Uterus (tissue), 4 donors: ENCODE results near the gene MYL11. TPM values are rescaled to one million over a fixed set of nuclear protein-coding genes. Genes with fewer than 3 reads are reported as not detected.
"Not testable (repeated sequence)": the region's sequence is repeated elsewhere in the genome, so short reads cannot be mapped to it uniquely, and the experiment has no call there.

Experiments used
- DNase-seq, 2 donors: peaks; one replicate each; pipeline ENCODE4 v3.0.0-alpha.2; 2019 to 2020
- H3K27ac ChIP-seq, 2 donors: fragments of 200-600 bp; sonication (generic); 1 replicate in 1 of 2; 2 replicates in 1 of 2; pipeline ENCODE4 v1.5.1; 2016 to 2018
- H3K27me3 ChIP-seq, 2 donors: fragments of 200-600 bp; sonication (generic); one replicate each; pipeline ENCODE4 v1.5.1; 2018 to 2019; ENCODE audit warnings: control low read depth in 1 of 2
- H3K36me3 ChIP-seq, 2 donors: fragments of 200-600 bp; sonication (generic); one replicate each; pipeline ENCODE4 v1.5.1; 2019; ENCODE audit warnings: control low read depth in 1 of 2
- H3K4me1 ChIP-seq, 2 donors: fragments of 200-600 bp; sonication (generic); one replicate each; pipeline ENCODE4 v1.5.1; 2018 to 2019; ENCODE audit warnings: control low read depth in 1 of 2
- H3K4me3 ChIP-seq, 2 donors: fragments of 200-600 bp; sonication (generic); 1 replicate in 1 of 2; 2 replicates in 1 of 2; pipeline ENCODE4 v1.5.1; 2018 to 2019; ENCODE audit warnings: mild to moderate bottlenecking in 1 of 2
- H3K9me3 ChIP-seq, 2 donors: fragments of 200-600 bp; sonication (generic); one replicate each; pipeline ENCODE4 v1.5.1; 2019; ENCODE audit warnings: control low read depth in 1 of 2
- CTCF ChIP-seq, 4 experiments: fragments of 200-600 bp in 2 of 4; fragments of 450-650 bp in 2 of 4; sonication (generic) in 2 of 4; IDR thresholded peaks; one replicate each; pipeline ENCODE4 v1.5.1; 2016 to 2019; ENCODE audit warnings: antibody characterized with exemption in 4 of 4, mild to moderate bottlenecking in 2 of 4, moderate library complexity in 1 of 4
- POLR2A ChIP-seq, 2 donors: fragments of 450-650 bp; IDR thresholded peaks; one replicate each; pipeline ENCODE4 v1.6.1; 2016; ENCODE audit warnings: antibody characterized with exemption in 2 of 2, mild to moderate bottlenecking in 1 of 2, moderate library complexity in 1 of 2
- intact Hi-C: fragments of 100-400 bp; cut with DNase I; formaldehyde crosslinking; loops from one replicate; pipeline ENCODE4 v1.15.1; 2023; ENCODE audit warnings: low total_unique reads
- total RNA-seq, 4 donors: library from RNA; depleted of rRNA in 3 of 4; stranded (reverse); fragments of >200 nt in 3 of 4; gene quantifications; one replicate each; pipeline versions ENCODE4 v1.1.0 to v1.2.4, GENCODE V29; 2014 to 2023
- donor health status: DM: yes; HTN: yes; CAD: no.

MYL11 gene
- total RNA-seq, result 1 to 10 TPM in 1 of 4 donors, not detected in 3; 1.2 TPM

- no peak for DNase-seq
- Histone ChIP-seq H3K27ac (no peak within 1 kb of the TSS), H3K4me3 (no peak within 1 kb of the TSS), H3K27me3 (no peaks in the 10 kb centered on the region), H3K4me1 (no peaks in the 10 kb centered on the region), H3K36me3 (no peaks in the 10 kb centered on the region), H3K9me3 (no peaks in the 10 kb centered on the region)
- intact Hi-C loops, result no loop called here
- TF ChIP-seq CTCF (IDR thresholded peaks at IDR 0.05), result no peak
- no peak for TF ChIP-seq POLR2A (IDR thresholded peaks at IDR 0.05)
Observed at GRCh38 chr16:30374538-30374937, at the start of gene MYL11. TSS of gene MYL11 (plus strand) at chr16:30374802. CDS start at chr16:30374858, 56 bp downstream.

- H3K9me3 ChIP-seq, H3K36me3 ChIP-seq, intact Hi-C loops, H3K4me1 ChIP-seq, H3K27me3 ChIP-seq: not testable (repeated sequence)
- Histone ChIP-seq H3K4me3 (peak overlapping the region; percentile 80 to 89), H3K27ac (peak overlapping the region; percentile 92 to 100)
- DNase-seq, result peak; percentile 69 to 80
Observed at GRCh38 chr16:30334473-30334989, 40.1 kb upstream of the MYL11 start.

- peak overlapping the region; percentile 92 to 100 for H3K27ac ChIP-seq
- peak; percentile 81 to 85 for DNase-seq
- H3K4me3 ChIP-seq, result peak overlapping the region; percentile 80 to 89
- H3K27me3 ChIP-seq, H3K9me3 ChIP-seq, H3K4me1 ChIP-seq, H3K36me3 ChIP-seq, intact Hi-C loops: not testable (repeated sequence)
- TF ChIP-seq CTCF (IDR thresholded peaks at IDR 0.05) (peak in 1 of 4 experiments; percentile 3), POLR2A (IDR thresholded peaks at IDR 0.05) (peak; percentile 82 to 86)
Observed at GRCh38 chr16:30335028-30335597, 39.5 kb upstream of the MYL11 start.

GRCh38 chr16:30335598-30336474 is 38.8 kb upstream of the MYL11 start:
- no peaks in the 10 kb centered on the region for H3K36me3 ChIP-seq
- DNase-seq, result no peak
- H3K27me3 ChIP-seq, result no peaks in the 10 kb centered on the region
- TF ChIP-seq POLR2A (IDR thresholded peaks at IDR 0.05), result no peak
- TF ChIP-seq CTCF (IDR thresholded peaks at IDR 0.05), result no peak
- no peaks in the 10 kb centered on the region for H3K4me1 ChIP-seq
- peak overlapping the region; percentile 92 to 100 for H3K27ac ChIP-seq
- peak overlapping the region; percentile 32 to 89 for H3K4me3 ChIP-seq
- no peaks in the 10 kb centered on the region for H3K9me3 ChIP-seq
- intact Hi-C loops, result no loop called here

- intact Hi-C loops, DNase-seq: not testable (repeated sequence)
Observed at GRCh38 chr16:30337964-30338357, 36.6 kb upstream of the MYL11 start.

GRCh38 chr16:30338715-30339114 is 35.9 kb upstream of the MYL11 start:
- H3K27me3 ChIP-seq, H3K4me1 ChIP-seq, H3K4me3 ChIP-seq, H3K36me3 ChIP-seq, H3K9me3 ChIP-seq, DNase-seq, H3K27ac ChIP-seq, intact Hi-C loops: not testable (repeated sequence)

More at GRCh38 chr16:30337964-30338357, 36.6 kb upstream of the MYL11 start:
- H3K27ac ChIP-seq, H3K27me3 ChIP-seq, H3K4me3 ChIP-seq, H3K4me1 ChIP-seq, H3K36me3 ChIP-seq, H3K9me3 ChIP-seq: not testable (repeated sequence)
